HepG2 (cell line): Measurements from ENCODE around the gene SHOX. TPM values are rescaled to one million over a fixed set of nuclear protein-coding genes. Genes with fewer than 3 reads are reported as not detected.

ENCODE experiments used
- ATAC-seq: fragments of 200-7000 bp; cut with Tn5 transposase; 3 replicates; pipeline ENCODE4 v1.9.1; 2020; ENCODE audit warnings: mild to moderate bottlenecking, moderate library complexity
- BruUV-seq: library from RNA; stranded (reverse); fragments of 400-500 nt; replicated peaks from 2 replicates; lab custom pipeline; 2021; lab: Mats Ljungman, UMichigan
- CTCF ChIA-PET: fragments of 300-600 bp; formaldehyde crosslinking; extraction: SDS; loops from one replicate; lab custom pipeline; 2021; ENCODE audit warnings: low total read pairs, inconsistent platforms, low intra/inter-chr PET ratio; lab: Yijun Ruan, JAX
- POLR2A ChIA-PET: fragments of 350-600 bp; sonication (Branson Sonifier 250); formaldehyde crosslinking; loops from one replicate; lab custom pipeline; 2020; ENCODE audit warnings: antibody characterized with exemption, inconsistent platforms; lab: Yijun Ruan, JAX
- DNase-seq: peaks from one replicate; pipeline ENCODE4 v3.0.0-alpha.2; 2015; ENCODE audit warnings: low spot score
- FAIRE-seq: peaks from 3 replicates; lab custom pipeline; 2011; peaks lifted over from hg19 to GRCh38; lab: Jason Lieb, UNC
- H2AFZ ChIP-seq: one replicate; pipeline ENCODE4 v1.6.1; 2011; ENCODE audit warnings: low read length, inconsistent platforms
- H3K27ac ChIP-seq: fragments of 300-600 bp; 3 replicates; pipeline ENCODE4 v1.8.0; 2011; ENCODE audit warnings: mixed run types, mild to moderate bottlenecking, mixed read lengths, low read length, inconsistent platforms; ENCODE audit not compliant: insufficient read depth; ENCODE audit errors: extremely low read length
- H3K27me3 ChIP-seq, 2 experiments: fragments of 200-600 bp in 1 of 2; 2 replicates in 1 of 2; 3 replicates in 1 of 2; pipeline versions ENCODE4 v1.6.0 to v1.8.0; 2011; ENCODE audit warnings: low read length in 2 of 2, mild to moderate bottlenecking in 2 of 2, moderate library complexity in 2 of 2, inconsistent platforms in 1 of 2; ENCODE audit not compliant: insufficient read depth in 2 of 2, control insufficient read depth in 1 of 2
- H3K36me3 ChIP-seq, 2 experiments: fragments of 200-600 bp in 1 of 2; replicated peaks in 1 of 2; 2 replicates in 1 of 2; 3 replicates in 1 of 2; pipeline versions ENCODE4 v1.5.1 to v1.8.0; 2011; ENCODE audit warnings: low read length in 2 of 2, inconsistent platforms in 1 of 2; ENCODE audit not compliant: insufficient read depth in 2 of 2, control insufficient read depth in 1 of 2
- H3K4me1 ChIP-seq: 2 replicates; pipeline ENCODE4 v1.5.1; 2012; ENCODE audit warnings: low read length, inconsistent platforms; ENCODE audit not compliant: insufficient read depth
- H3K4me2 ChIP-seq: 2 replicates; pipeline ENCODE4 v1.6.0; 2011; ENCODE audit warnings: low read depth, low read length, inconsistent platforms
- H3K4me3 ChIP-seq, 3 experiments: fragments of 200-600 bp in 1 of 3; sonication (generic), shearing (Covaris generic) in 1 of 3; replicated peaks in 1 of 3; 2 replicates each; pipeline ENCODE4 v1.5.1; 2011 to 2016; ENCODE audit warnings: low read length in 3 of 3, inconsistent platforms in 2 of 3, low read depth in 2 of 3, mild to moderate bottlenecking in 2 of 3, control low read depth in 1 of 3, mixed read lengths in 1 of 3; ENCODE audit not compliant: insufficient read depth in 1 of 3
- H3K79me2 ChIP-seq: one replicate; pipeline ENCODE4 v1.6.1; 2011; ENCODE audit warnings: low read length, inconsistent platforms; ENCODE audit not compliant: insufficient read depth
- H3K9ac ChIP-seq: 2 replicates; pipeline ENCODE4 v1.6.0; 2011; ENCODE audit warnings: mild to moderate bottlenecking, low read depth, low read length, inconsistent platforms; ENCODE audit not compliant: insufficient read depth
- H3K9me3 ChIP-seq: 2 replicates; pipeline ENCODE4 v1.5.1; 2012; ENCODE audit warnings: mild to moderate bottlenecking, low read length
- H4K20me1 ChIP-seq: 2 replicates; pipeline ENCODE4 v1.6.0; 2011; ENCODE audit warnings: inconsistent platforms, mild to moderate bottlenecking, low read length, moderate library complexity; ENCODE audit not compliant: insufficient read depth
- CEBPG ChIP-seq: IDR thresholded peaks from 2 replicates; pipeline ENCODE4 v1.6.1; 2016
- JUNB ChIP-seq: sonication (generic); formaldehyde crosslinking; IDR thresholded peaks from 2 replicates; pipeline ENCODE4 v1.8.0; 2022; ENCODE audit warnings: missing genetic modification reagents, mild to moderate bottlenecking, borderline replicate concordance
- NCOA5 ChIP-seq: sonication (generic); formaldehyde crosslinking; IDR thresholded peaks from 2 replicates; pipeline ENCODE4 v1.4.0; 2020; ENCODE audit warnings: missing genetic modification reagents
- PAWR ChIP-seq: sonication (generic); formaldehyde crosslinking; IDR thresholded peaks from 2 replicates; pipeline ENCODE4 v1.4.0; 2020; ENCODE audit warnings: missing genetic modification reagents, mild to moderate bottlenecking, borderline replicate concordance
- POLR2A ChIP-seq, 2 experiments: IDR thresholded peaks; 2 replicates each; pipeline ENCODE4 v1.6.1; 2011; ENCODE audit warnings: low read depth in 2 of 2, low read length in 2 of 2, mild to moderate bottlenecking in 1 of 2, moderate library complexity in 1 of 2; ENCODE audit not compliant: insufficient read depth in 1 of 2
- SCMH1 ChIP-seq: sonication (generic); formaldehyde crosslinking; IDR thresholded peaks from 2 replicates; pipeline ENCODE4 v1.9.0; 2021; ENCODE audit warnings: missing genetic modification reagents, mild to moderate bottlenecking, borderline replicate concordance
- SP140L ChIP-seq: sonication (generic); formaldehyde crosslinking; IDR thresholded peaks from 2 replicates; pipeline ENCODE4 v1.4.0; 2020; ENCODE audit warnings: missing genetic modification reagents, borderline replicate concordance
- SSRP1 ChIP-seq: IDR thresholded peaks from 2 replicates; pipeline ENCODE4 v1.6.1; 2016; ENCODE audit warnings: control low read depth
- TRIM22 ChIP-seq: fragments of 450-650 bp; IDR thresholded peaks from 2 replicates; pipeline ENCODE4 v1.6.1; 2017
- ZBTB33 ChIP-seq: sonication (generic); formaldehyde crosslinking; IDR thresholded peaks from 2 replicates; pipeline ENCODE4 v1.4.0; 2020; ENCODE audit warnings: missing genetic modification reagents
- ZBTB38 ChIP-seq: sonication (generic); formaldehyde crosslinking; IDR thresholded peaks from 2 replicates; pipeline ENCODE4 v1.5.1; 2020; ENCODE audit warnings: mild to moderate bottlenecking, missing genetic modification reagents
- ZFP90 ChIP-seq: sonication (generic); formaldehyde crosslinking; IDR thresholded peaks from 2 replicates; pipeline ENCODE4 v1.8.0; 2022; ENCODE audit warnings: missing genetic modification reagents, mild to moderate bottlenecking, inconsistent platforms, borderline replicate concordance
- ZNF180 ChIP-seq: sonication (generic); formaldehyde crosslinking; IDR thresholded peaks from 2 replicates; pipeline ENCODE4 v1.4.0; 2020; ENCODE audit warnings: low read depth, missing genetic modification reagents, borderline replicate concordance
- ZNF329 ChIP-seq: sonication (generic); formaldehyde crosslinking; IDR thresholded peaks from 2 replicates; pipeline ENCODE4 v1.9.0; 2021; ENCODE audit warnings: low read depth, mild to moderate bottlenecking, missing genetic modification reagents
- ZNF781 ChIP-seq: sonication (generic); formaldehyde crosslinking; IDR thresholded peaks from 2 replicates; pipeline ENCODE4 v1.5.1; 2020; ENCODE audit warnings: borderline replicate concordance, mild to moderate bottlenecking, missing genetic modification reagents; ENCODE audit errors: not compliant biosample characterization
- WGBS: methylation state at CpG from one replicate; pipeline ENCODE4 v1.1.6; 2017; ENCODE audit warnings: low lambda C conversion rate; 5-methylcytosine and 5-hydroxymethylcytosine counted together
- in situ Hi-C: cut with HindIII; loops from 2 replicates; pipeline ENCODE4 v1.10.0; 2017; ENCODE audit warnings: low pct_unique_long_range_greater_than_20kb; ENCODE audit not compliant: extremely low pct_ligation_motif_present
- intact Hi-C: fragments of 100-400 bp; cut with micrococcal nuclease; formaldehyde crosslinking; loops from one replicate; pipeline ENCODE4 v1.10.0; 2022; ENCODE audit not compliant: unreplicated experiment
- polyA plus RNA-seq, 8 experiments: library from polyadenylated mRNA; depleted of rRNA in 3 of 8; stranded (reverse) in 7 of 8; unstranded in 1 of 8; fragments of >200 nt; fragmentation: Illumina TruSeq in 4 of 8; extraction: Trizol in 4 of 8; gene quantifications; 2 replicates each; pipeline versions ENCODE4 v1.2.1 to v1.2.3, GENCODE V29; 2011 to 2016; ENCODE audit warnings: low read depth in 4 of 8, missing spikeins in 1 of 8, mixed read lengths in 1 of 8; ENCODE audit not compliant: insufficient read depth in 1 of 8
- total RNA-seq, 5 experiments: library from RNA; depleted of rRNA; stranded (reverse); fragments of >200 nt; fragmentation: Illumina TruSeq; extraction: Trizol; gene quantifications; 2 replicates each; pipeline ENCODE4 v1.2.3, GENCODE V29; 2016; ENCODE audit warnings: low read depth in 1 of 5
- TF ChIP-seq, protein P1 (sequence below): conservative IDR thresholded peaks from 2 replicates; pipeline ENCODE4 v1.6.1; 2018; ENCODE audit warnings: missing genetic modification reagents

Gene SHOX
- total and polyA plus RNA-seq, 2 of the 13 experiments (the other 11 are each of a cell fraction or from before 2014, with no cell fraction given) = not detected

GRCh38 chrX:653306-653705 lies 22.7 kb downstream of the SHOX start:
- Histone ChIP-seq H3K27ac (no peak overlapping the region), H3K9ac (no peak overlapping the region), H3K79me2 (no peaks in the 10 kb centered on the region), H3K9me3 (no peaks in the 10 kb centered on the region), H3K27me3 (peaks cover 6 to 24% of the 10 kb centered on the region in 2 experiments; a peak in 4 of 5 replicates), H2AFZ (no peak overlapping the region), H3K4me2 (no peak overlapping the region), H3K36me3 (no peaks in the 10 kb centered on the region), H3K4me1 (no peaks in the 10 kb centered on the region), H4K20me1 (no peaks in the 10 kb centered on the region), H3K4me3 (no peak overlapping the region)
- ChIA-PET POLR2A (no interaction called here), CTCF (no interaction called here)
- BruUV-seq = no TSS peak
- WGBS = 11% methylated on average over 4 of the region's 4 CpGs
- intact Hi-C loops (no loop called here), in situ Hi-C loops (no loop called here)
- DNase-seq (no peak), FAIRE-seq (no peak), ATAC-seq (no peak)
- TF ChIP-seq JUNB (no peak), ZNF329 (CRISPR knock-in tag) (no peak), SP140L (CRISPR knock-in tag) (no peak), PAWR (CRISPR knock-in tag) (no peak), ZNF781 (CRISPR knock-in tag) (no peak)
- TF ChIP-seq, protein P1, sequence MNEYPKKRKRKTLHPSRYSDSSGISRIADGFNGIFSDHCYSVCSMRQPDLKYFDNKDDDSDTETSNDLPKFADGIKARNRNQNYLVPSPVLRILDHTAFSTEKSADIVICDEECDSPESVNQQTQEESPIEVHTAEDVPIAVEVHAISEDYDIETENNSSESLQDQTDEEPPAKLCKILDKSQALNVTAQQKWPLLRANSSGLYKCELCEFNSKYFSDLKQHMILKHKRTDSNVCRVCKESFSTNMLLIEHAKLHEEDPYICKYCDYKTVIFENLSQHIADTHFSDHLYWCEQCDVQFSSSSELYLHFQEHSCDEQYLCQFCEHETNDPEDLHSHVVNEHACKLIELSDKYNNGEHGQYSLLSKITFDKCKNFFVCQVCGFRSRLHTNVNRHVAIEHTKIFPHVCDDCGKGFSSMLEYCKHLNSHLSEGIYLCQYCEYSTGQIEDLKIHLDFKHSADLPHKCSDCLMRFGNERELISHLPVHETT = no peak

GRCh38 chrX:661154-661553 lies 30.6 kb downstream of the SHOX start:
- Histone ChIP-seq H2AFZ (no peak overlapping the region), H3K4me3 (no peak overlapping the region), H3K9ac (no peak overlapping the region), H3K9me3 (no peaks in the 10 kb centered on the region), H3K27ac (no peak overlapping the region), H3K4me2 (no peak overlapping the region), H3K79me2 (no peaks in the 10 kb centered on the region), H3K36me3 (no peaks in the 10 kb centered on the region), H3K27me3 (no peaks in the 10 kb centered on the region; a peak in 1 of 5 replicates), H4K20me1 (no peaks in the 10 kb centered on the region), H3K4me1 (no peaks in the 10 kb centered on the region)
- intact Hi-C loops (no loop called here), in situ Hi-C loops (no loop called here)
- WGBS = 48% methylated on average over 10 of the region's 10 CpGs
- no TSS peak for BruUV-seq
- TF ChIP-seq SSRP1 (CRISPR knock-in tag) = no peak
- TF ChIP-seq ZNF180 = no peak
- no peak for TF ChIP-seq POLR2A (IDR thresholded peaks at IDR 0.05; ENCODE audit: insufficient read depth in 1 of 2, low read depth in 2 of 2, low read length in 2 of 2)
- TF ChIP-seq SCMH1 (CRISPR knock-in tag) = no peak
- TF ChIP-seq ZBTB38 (CRISPR knock-in tag) = no peak
- no peak for TF ChIP-seq NCOA5 (CRISPR knock-in tag)
- no peak for TF ChIP-seq ZFP90 (CRISPR knock-in tag)
- TF ChIP-seq TRIM22 = no peak
- TF ChIP-seq CEBPG (CRISPR knock-in tag) = no peak
- no peak for TF ChIP-seq ZBTB33 (CRISPR knock-in tag)
- DNase-seq = no peak
- no peak for FAIRE-seq
- POLR2A ChIA-PET = no interaction called here
- no peak for ATAC-seq
- CTCF ChIA-PET = no interaction called here
